NCI-H2171 treated with DMSO at 0.1 percent for 48 hours (cell line): Measurements from ENCODE around the gene CTDSPL.
"Not testable (repeated sequence)": the region's sequence is repeated elsewhere in the genome, so short reads cannot be mapped to it uniquely, and the experiment has no call there.

Experiments
- DNase-seq: peaks from one replicate; lab custom pipeline; 2025; lab: John Stamatoyannopoulos, UW

The CTDSPL gene

DNA sequence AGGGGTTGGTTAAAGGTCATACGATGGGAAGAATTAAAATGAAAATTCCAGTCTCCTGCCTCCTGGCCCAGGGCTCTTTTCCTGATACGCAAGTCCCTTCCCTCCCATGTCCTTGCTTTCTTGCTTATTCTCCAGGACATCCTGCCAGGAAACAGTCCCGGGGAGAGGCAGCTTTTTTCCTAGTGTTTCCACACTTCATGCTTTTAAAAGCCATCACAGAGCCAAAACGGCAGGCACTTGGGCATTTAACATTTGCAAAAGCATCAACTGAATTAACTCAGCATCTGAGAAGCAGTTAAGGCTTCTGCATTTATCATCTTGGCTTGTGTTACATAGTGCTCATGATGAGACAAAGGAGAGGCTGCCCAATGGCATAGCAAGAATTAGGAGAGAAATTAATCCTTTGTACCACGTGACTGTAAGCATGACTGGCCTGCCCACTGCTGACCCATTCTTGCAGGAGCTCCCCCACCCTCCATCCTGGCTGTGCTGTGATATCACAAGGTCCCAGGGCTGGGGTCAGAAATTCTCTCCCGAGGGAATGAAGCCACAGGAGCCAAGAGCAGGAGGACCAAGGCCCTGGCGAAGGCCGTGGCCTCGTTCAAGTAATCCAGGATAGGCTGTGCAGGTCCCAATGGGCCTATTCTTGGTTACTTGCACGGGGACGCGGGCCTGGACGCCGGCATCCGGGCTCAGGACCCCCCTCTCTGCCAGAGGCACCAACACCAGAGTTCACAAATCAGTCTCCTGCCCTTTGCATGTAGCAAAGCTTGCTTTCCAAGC is 107.3 kb downstream of the CTDSPL start:
- no peak for DNase-seq

DNA sequence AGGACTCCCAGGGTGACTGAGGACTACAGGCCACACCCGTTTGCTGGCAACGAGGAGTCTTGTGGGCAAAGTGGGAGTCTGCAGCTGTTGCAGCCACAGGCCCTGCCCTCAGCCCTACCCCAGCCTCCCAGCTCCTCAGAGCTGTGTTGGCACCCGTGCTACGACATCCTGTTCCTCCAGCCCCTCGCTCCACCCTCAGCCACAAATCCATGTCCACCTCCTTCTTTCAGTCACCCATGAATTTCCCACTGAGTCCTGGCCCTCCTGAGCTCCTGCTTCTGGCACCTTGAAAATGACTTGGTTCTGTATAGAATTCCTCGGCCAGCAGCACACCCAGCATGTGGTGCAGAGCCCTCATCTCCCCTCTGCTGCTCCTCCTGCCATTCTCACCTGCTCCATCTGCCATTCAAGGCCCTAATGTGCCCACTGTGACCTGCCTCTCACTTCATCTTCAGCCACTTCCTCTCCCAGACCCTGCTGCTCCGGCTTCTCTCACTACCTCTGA is 108.0 kb downstream of the CTDSPL start:
- DNase-seq: no peak

DNA sequence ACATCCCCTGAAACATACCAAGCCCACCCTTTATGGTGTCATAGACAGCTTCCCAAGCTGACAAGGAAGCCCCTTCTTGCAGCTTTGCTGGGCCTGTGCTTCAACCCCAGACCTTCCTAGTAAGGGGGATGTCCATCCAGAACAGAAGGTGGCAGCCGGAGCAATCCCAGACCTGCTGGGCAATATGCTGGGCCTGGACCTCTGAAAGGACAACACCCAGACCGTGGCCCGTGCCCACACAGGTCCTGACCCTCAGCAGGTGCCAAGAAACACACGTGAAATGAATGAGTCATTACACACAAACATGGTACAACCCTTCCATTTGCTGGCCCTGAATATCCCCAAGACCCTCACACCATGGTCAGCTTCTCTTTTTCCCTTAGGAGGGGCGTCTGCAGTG is 109.1 kb downstream of the CTDSPL start:
- no peak for DNase-seq

DNA sequence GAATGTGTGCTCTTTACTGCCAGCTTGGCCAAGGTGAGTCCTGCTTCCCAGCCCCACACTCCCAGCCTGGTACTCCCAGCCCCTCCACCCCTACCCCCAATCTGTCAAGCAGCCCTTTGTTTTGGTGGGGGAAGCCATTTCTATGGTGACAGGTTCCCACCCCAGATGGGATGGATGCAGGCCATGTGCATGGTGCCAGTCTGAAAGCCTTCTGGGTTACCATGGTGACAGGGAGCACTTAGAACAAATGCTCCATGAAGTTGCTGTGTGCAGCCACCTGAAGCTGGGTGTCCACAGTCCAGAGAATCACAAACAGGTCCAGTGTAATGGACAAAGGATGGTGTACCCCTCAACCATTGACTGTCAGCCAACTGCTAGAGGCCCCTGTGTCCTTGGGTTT is 109.8 kb downstream of the CTDSPL start:
- peak; percentile 67 for DNase-seq

DNA sequence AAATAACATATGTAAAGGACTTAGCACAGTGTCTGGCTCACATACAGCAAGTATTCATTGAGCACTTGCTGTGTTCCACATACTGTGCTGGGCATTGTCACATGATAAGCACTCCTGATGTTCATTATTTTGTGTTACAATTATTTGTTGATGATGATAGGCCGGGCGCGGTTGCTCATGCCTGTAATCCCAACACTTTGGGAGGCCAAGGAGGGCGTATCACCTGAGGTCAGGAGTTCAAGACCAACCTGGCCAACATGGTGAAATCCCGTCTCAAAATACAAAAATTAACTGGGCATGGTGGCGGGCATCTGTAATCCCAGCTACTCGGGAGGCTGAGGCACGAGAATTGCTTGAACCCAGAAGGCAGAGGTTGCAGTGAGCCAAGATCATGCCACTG is 110.4 kb downstream of the CTDSPL start:
- not testable (repeated sequence) for DNase-seq

DNA sequence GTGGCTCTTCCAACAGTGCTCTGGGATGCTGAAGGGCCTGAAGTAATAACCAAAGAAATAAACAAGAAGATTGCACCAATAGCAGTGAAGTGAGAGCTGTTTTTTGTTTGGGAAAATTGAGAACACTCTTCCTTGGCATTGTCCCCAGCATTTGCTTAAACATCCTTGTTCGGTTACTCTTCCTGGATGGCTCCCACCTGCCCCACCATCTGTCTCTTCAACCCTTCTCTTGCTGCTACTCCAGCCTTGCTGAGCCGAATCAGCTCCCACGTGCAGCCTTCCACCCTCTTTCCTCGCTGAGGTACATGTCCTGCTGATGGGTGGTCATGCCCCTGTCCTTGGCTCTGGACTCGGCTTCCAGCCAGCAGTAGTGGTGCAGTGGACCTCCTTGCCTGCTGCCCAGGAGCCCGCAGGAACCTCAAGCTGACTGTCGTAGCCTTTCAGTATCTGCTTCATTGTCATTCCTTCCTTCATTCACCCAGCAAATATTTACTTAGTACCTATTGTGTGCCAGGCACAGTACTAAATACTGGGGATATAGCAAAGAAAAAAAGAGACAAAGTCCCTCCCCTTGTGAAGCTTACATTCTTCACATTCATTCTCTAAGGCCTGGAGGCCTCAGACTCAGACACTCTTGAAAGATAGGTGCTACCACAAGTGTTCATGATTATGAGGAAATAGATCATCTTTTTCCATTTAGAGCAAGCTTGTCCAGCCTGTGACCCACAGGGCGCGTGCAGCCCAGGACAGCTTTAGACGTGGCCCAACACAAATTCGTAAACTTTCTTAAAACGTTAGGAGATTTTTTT is 111.8 kb downstream of the CTDSPL start:
- peak; percentile 91 for DNase-seq

DNA sequence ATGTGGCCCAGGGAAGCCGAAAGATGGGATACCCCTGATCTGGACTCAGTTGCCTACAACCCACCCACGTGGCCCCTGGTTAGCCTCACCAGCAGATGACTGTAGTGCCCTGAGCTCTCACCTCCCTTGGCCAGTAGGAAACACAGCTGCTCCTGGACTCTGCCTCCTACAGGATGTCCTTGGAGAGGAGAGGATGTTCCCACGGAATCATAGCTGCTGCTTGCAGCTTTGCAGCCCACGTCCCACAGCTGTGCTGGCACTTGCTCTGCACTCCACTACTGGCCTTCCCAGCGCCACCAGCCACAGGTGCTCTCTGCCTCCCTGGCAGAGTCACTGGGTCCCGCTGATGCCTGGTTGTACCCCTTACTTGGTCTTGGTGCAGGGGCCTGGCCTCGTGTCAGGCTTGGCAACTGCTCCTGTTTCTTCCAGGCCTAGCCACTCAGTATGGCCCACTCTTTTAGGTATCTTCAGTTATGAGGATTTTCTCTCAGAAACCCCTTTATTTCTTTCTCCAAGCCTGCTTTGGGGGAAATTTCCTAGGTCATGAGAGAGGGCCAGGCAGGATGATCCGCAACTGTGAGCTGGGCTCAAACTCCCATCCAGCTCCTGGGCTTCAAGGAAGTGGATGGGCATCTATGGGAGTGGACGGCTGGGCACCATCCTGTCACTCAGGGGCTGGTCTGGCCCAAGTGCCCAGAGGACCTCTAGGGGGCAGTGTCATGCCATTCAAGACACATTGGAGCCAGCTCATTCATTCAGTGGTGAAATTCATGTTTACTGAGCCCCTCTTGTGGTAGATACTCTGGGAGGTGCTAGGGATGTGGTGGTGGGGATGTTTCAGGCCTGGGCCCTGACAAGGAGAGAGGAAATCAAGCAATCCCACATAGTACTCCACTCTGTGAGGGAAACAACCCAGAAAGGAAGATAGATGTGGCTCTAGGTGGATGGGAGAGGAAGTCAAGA is 112.7 kb downstream of the CTDSPL start:
- no peak for DNase-seq

DNA sequence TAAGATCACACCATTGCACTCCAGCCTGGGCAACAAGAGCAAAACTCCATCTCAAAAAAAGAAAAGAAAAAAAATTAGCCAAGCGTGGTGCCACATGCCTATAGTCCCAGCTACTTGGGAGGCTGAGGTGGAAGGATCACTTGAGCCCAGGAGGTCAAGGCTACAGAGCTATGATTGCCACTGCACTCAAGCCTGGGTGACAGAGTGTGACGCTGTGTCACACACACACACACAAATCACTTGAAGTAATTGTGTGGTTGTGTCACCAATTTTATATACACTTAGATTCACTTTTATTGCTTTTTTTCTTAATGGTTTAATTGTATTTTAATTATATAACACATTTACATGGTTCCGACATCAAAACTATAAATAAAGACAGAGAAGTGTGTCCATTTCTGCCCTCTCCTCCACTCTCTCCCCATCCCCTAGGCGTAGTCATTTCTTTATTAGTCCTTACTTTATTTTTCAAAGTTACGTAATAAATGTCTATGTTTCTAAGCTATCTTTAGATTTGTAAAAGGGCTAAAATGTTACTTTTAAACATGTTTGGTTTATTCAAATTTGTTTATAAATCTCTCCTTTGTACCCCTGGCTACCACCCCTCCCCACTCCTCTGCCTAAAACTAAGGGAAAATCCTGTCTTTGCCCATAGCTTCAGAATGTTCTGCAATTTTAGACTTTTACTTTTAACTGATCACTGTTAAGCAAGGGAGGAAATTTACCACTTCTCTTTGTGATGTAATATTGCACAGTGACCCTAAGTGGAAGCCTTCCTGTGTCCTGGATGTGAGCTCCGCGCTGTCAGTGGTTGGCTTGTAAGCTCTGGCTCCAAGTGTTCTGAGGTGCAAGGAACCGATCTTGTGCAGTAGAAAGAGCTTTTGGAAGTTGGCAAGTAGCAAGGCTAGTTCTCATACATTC is 118.1 kb downstream of the CTDSPL start:
- no peak for DNase-seq

DNA sequence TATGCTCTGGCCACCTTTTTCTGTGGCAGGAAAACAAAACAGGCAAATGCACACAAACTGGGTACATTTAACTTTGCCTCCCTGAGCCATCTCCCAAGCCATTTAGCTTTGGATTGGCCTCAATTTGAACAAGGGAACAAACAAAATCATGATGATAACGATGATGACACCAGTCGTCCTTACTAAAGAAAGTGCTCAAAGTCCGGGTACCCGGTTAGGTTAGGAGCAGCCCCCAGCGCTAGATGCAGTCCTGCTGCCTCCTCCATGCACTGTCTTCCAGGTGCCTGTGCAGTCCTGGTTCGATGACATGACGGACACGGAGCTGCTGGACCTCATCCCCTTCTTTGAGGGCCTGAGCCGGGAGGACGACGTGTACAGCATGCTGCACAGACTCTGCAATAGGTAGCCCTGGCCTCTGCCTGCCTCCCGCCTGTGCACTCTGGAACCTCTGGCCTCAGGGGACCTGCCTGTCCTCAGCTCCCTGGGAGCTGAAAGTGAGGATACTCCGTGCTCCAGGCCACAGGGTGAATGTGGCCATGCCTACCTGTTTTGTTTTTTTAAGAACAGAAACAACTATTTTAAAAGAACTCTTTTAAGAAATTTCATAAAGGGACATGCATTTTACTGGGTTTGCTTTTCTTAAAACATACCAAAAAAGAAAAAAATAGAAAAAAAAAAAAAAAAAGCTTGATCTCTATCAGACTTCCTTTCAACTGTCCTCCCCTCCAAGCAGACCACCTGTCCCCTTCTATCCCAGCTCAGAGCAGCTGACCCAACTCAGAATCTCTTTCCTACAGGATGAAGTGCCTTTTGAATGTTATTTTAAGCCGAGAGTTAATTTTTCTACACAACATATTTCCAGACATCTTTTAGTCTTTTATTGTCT is 119.0 kb downstream of the CTDSPL start:
- DNase-seq: no peak

DNA sequence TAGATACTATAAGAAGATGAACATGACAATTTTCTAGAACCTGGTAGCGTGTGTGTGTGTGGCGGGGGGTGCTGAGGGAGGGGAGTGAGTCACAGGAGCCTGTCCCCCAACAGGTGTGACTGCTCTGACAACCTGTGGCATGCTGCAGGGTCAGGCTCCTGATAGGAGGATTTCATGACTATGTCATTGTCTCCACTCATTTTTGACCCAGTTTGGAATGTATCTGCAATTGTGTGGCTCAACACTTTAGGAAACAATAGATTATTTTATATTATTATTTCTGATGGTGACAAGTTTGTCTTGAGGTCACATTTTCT is 119.6 kb downstream of the CTDSPL start:
- no peak for DNase-seq

DNA sequence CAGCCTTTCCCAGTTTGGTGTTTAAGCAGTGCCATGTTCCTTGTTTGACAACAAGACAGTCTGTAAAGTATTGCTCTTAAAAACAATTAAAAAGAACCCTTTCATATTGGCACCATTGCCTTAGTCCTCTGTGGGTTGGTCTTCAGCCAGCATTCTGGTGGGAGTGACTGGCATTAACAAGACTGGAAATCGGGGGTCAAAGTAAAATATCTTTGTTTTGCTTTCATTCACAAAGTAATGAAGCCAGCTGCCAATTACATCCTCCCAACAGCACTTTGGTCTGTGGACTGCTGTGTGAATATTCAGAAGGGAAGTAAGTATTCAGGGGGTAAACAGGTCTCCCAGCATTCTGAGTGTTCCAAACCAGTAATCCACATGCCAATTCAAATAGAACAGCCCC is 120.7 kb downstream of the CTDSPL start:
- DNase-seq: no peak

DNA sequence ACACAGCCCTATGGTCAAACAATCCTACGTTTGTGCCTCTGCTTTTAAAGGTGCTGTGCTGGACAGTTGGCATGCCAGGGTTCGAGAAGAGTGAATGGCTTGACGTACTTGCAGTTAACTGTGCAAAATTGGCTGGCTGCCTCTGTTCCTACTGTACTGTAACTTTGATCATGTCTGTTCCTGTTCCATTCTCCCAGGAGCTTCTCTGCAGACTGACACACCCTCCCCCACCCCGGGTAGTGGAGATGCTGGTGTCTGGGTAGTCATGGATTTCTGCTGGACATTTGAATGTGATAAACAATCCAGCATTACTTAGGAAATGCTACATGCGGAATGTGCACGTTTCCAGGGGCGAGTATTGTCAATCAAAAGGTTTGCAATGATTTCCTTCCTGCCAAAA is 122.4 kb downstream of the CTDSPL start:
- no peak for DNase-seq

DNA sequence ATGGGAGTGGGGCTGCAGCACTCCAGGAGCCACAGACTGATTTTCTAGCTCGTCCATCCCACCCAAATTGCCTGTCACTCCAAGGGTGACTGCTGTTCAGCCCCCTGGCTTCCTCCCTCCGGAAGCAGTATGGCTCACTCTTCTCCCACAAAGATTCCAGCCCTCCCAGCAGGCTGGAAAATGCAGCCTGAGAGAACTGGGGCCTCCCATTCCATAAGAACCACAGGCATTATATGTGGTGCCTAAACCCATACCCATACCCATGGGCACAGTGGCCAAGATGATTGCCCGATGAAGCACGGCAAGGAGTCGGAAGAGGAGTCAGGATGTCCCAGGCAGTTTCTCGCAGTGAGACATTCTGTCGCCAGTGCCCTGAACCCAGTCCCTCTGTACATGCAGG is 122.9 kb downstream of the CTDSPL start:
- DNase-seq: no peak

DNA sequence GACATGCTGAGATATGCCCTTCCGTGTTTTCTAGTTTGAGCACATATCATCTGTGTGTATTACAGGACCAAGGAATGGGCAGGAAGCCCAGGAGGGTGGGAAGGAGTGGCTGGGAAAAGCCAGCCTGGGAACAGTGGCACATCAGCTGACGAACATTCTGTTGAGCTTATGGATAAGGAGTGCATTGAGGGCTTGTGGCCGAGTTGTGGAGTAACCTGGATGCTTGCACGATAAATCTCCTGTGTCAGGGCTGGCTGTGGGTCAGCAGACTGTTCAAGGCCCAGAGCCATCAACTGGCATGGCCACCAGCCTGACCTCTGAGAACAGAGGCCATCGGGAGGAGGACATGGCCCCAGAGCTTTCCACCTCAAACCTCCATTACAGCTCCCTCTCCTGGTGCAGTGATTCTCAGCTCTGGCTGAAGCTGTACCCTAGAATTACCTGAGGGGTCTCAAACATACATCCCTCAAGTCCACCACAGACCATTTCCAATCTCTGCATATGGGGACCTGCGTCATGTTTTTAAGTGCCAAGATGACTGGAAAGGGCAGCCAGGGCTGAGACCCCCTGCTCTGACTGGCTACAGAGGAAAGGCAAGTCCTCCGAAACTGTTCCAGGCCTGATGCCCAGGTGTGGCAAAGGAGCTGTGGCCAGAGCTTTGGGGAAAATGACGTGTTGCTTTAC is 124.1 kb downstream of the CTDSPL start:
- DNase-seq: no peak

DNA sequence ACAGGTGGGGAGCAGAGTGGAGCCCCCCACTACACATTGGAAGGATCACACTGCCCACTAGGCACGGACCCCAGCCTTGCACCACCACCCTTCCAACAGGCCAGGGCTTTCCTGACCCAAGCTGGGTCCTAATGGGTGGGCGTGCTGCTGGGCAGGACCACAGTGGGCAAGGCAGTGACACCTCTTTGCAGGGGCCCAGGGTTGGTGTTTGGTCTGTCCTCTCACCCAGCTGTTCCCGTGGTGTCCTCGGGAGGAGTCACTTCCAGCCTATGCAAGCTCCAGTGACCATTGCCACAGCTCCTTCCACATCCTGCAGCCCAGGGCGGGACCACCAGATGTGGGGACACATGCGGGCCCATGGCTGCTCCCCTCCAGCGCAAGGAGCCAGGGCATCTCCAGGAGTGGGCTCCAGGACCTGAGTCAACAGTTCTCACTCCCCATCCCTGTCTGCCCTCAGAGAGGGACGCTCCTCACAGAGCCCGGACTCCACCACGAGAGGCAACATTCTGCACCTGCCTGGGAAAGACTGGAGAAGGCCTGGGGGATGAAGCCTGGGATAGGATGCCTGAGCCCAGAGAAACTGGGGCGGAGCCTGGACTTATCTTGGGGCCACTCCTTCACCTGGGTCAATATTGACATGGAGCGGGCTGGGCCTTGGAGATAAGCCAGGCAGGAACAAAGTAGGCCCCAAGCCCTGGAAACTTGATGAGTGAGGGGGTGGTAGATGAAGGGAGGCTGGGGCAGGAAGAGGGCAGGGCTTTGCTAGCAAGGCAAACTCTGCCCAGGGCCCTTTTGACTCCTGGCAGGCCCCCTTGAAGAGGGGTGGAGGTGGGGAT is 125.0 kb downstream of the CTDSPL start:
- DNase-seq: no peak

DNA sequence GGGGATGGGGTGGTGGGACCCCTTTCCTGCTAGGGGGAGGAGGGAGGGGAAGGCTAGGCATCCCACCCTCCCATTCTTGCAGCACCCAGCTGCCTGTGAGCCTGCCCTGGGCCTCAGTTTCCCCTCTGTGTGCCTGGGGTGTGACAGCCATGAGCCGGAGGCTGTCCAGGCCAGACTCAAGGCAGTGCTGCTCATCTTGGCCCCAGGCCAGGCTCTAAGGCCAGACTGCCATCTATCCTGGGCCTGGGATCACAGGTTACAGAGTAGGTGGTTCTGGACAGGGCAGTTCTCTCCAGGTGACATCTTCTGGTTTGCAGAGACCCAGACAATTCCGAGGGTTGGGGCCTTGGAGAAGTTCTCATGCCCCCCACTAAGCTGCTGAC is 125.6 kb downstream of the CTDSPL start:
- DNase-seq: no peak

DNA sequence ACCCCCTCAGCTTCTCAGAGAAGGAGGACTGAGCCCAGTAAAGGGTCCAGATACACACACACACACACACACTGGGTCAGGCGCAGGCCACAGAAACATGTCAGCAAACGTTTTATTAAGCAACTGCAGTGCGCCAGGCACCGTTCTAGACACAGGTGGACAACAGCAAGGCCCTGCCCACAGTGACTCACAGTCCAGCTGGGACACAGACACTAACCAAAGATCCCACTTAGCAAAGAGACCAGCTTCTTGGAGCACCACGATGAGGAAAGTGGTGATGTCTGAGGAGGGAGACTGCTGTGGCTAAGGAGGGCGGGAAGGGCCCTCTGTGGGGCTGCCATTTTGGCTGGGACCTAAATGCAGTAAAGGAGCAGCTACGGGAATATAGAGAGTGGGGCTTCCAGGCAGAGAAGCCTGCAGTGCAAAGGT is 126.1 kb downstream of the CTDSPL start:
- DNase-seq: no peak

DNA sequence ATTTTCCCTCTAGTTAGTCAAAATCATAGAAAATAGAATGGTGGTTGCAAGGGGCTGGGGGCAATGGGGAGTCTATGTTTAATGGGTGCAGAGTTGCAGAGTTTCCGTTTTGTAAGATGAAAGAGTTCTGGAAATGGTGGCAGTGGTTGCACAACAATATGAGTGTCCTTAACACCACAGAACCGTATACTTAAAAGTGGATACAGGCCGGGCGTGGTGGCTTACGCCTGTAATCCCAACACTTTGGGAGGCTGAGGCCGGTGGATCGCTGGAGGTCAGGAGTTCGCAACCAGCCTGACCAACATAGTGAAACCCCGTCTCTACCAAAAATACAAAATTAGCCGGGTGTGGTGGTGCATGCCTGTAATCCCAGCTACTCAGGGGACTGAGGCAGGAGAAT is 126.7 kb downstream of the CTDSPL start:
- not testable (repeated sequence) for DNase-seq
